Measurements from ENCODE around the gene ZNF362. TPM values are rescaled to one million over a fixed set of nuclear protein-coding genes. Genes with fewer than 3 reads are reported as not detected.

Gene ZNF362
- total and polyA plus RNA-seq, 2 of the 13 experiments (the other 11 are each of a cell fraction or from before 2014, with no cell fraction given): 8.3 to 14.2 TPM

DNA sequence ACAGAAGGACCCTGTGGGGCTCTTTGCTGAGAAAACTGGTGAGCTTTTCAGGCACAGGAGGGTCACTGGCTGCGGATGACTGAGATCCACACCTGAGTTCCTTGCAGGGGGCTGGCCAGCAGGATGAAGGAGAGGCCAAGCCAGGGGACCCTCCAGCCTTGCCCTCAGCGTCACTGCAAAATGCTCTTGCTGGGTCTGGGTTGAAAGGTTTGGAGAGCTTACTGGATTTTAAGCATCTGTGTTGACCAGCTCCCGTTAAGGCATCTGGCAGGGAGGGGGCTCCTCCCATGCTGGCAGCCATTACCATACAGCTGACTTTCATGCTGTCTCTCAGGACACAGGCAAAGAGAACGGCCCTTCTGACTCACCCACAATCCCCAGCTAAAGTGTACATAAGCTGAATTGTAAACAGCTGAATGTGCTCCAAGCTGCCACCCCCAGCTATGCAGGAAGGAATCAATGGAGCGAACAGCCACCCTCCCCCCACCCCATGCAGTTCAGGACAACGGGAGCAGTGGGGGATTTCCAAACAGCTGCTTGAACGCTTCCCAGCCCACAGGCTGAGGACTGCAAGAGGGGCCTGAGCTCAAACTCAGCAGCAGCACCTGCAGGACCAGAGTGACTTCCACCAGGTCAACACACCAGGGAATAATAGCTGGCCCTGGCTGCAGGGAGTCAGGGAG is 85.9 kb downstream of the ZNF362 start (continued):
- TF ChIP-seq ZFY (CRISPR knock-in tag; IDR thresholded peaks at IDR 0.05) (peak; percentile 55), ZBTB8A (CRISPR knock-in tag; IDR thresholded peaks at IDR 0.05; ENCODE audit: borderline replicate concordance, low read depth) (no peak), DNMT3B (CRISPR knock-in tag; conservative IDR thresholded peaks at IDR 0.05) (no peak), PCBP1 (IDR thresholded peaks at IDR 0.05; ENCODE audit: borderline replicate concordance, low read depth, low read length) (no peak), NCOA5 (CRISPR knock-in tag; IDR thresholded peaks at IDR 0.05) (no peak), NFATC3 (CRISPR knock-in tag; IDR thresholded peaks at IDR 0.05) (no peak), BCL6 (CRISPR knock-in tag; IDR thresholded peaks at IDR 0.05) (peak; percentile 80), SALL2 (CRISPR knock-in tag; IDR thresholded peaks at IDR 0.05) (0 out of 2 replicates have a peak, but pooled peaks have one; percentile 64), TARDBP (CRISPR knock-in tag; IDR thresholded peaks at IDR 0.05) (peak; percentile 95), CEBPG (CRISPR knock-in tag; IDR thresholded peaks at IDR 0.05) (peak; percentile 60), SKI (IDR thresholded peaks at IDR 0.05; ENCODE audit: partially characterized antibody) (peak; percentile 79), HMG20B (CRISPR knock-in tag; conservative IDR thresholded peaks at IDR 0.05) (peak; percentile 87)
- TF ChIP-seq, protein P1, sequence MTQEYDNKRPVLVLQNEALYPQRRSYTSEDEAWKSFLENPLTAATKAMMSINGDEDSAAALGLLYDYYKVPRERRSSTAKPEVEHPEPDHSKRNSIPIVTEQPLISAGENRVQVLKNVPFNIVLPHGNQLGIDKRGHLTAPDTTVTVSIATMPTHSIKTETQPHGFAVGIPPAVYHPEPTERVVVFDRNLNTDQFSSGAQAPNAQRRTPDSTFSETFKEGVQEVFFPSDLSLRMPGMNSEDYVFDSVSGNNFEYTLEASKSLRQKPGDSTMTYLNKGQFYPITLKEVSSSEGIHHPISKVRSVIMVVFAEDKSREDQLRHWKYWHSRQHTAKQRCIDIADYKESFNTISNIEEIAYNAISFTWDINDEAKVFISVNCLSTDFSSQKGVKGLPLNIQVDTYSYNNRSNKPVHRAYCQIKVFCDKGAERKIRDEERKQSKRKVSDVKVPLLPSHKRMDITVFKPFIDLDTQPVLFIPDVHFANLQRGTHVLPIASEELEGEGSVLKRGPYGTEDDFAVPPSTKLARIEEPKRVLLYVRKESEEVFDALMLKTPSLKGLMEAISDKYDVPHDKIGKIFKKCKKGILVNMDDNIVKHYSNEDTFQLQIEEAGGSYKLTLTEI (CRISPR knock-in tag; conservative IDR thresholded peaks at IDR 0.05): no peak
- TF ChIP-seq, protein P2, sequence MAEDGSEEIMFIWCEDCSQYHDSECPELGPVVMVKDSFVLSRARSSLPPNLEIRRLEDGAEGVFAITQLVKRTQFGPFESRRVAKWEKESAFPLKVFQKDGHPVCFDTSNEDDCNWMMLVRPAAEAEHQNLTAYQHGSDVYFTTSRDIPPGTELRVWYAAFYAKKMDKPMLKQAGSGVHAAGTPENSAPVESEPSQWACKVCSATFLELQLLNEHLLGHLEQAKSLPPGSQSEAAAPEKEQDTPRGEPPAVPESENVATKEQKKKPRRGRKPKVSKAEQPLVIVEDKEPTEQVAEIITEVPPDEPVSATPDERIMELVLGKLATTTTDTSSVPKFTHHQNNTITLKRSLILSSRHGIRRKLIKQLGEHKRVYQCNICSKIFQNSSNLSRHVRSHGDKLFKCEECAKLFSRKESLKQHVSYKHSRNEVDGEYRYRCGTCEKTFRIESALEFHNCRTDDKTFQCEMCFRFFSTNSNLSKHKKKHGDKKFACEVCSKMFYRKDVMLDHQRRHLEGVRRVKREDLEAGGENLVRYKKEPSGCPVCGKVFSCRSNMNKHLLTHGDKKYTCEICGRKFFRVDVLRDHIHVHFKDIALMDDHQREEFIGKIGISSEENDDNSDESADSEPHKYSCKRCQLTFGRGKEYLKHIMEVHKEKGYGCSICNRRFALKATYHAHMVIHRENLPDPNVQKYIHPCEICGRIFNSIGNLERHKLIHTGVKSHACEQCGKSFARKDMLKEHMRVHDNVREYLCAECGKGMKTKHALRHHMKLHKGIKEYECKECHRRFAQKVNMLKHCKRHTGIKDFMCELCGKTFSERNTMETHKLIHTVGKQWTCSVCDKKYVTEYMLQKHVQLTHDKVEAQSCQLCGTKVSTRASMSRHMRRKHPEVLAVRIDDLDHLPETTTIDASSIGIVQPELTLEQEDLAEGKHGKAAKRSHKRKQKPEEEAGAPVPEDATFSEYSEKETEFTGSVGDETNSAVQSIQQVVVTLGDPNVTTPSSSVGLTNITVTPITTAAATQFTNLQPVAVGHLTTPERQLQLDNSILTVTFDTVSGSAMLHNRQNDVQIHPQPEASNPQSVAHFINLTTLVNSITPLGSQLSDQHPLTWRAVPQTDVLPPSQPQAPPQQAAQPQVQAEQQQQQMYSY (CRISPR knock-in tag; IDR thresholded peaks at IDR 0.05): 0 out of 2 replicates have a peak, but pooled peaks have one; percentile 33
- TF ChIP-seq, protein P3, sequence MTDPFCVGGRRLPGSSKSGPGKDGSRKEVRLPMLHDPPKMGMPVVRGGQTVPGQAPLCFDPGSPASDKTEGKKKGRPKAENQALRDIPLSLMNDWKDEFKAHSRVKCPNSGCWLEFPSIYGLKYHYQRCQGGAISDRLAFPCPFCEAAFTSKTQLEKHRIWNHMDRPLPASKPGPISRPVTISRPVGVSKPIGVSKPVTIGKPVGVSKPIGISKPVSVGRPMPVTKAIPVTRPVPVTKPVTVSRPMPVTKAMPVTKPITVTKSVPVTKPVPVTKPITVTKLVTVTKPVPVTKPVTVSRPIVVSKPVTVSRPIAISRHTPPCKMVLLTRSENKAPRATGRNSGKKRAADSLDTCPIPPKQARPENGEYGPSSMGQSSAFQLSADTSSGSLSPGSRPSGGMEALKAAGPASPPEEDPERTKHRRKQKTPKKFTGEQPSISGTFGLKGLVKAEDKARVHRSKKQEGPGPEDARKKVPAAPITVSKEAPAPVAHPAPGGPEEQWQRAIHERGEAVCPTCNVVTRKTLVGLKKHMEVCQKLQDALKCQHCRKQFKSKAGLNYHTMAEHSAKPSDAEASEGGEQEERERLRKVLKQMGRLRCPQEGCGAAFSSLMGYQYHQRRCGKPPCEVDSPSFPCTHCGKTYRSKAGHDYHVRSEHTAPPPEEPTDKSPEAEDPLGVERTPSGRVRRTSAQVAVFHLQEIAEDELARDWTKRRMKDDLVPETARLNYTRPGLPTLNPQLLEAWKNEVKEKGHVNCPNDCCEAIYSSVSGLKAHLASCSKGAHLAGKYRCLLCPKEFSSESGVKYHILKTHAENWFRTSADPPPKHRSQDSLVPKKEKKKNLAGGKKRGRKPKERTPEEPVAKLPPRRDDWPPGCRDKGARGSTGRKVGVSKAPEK (CRISPR knock-in tag; IDR thresholded peaks at IDR 0.05; ENCODE audit: borderline replicate concordance): no peak
- TF ChIP-seq, protein P4, sequence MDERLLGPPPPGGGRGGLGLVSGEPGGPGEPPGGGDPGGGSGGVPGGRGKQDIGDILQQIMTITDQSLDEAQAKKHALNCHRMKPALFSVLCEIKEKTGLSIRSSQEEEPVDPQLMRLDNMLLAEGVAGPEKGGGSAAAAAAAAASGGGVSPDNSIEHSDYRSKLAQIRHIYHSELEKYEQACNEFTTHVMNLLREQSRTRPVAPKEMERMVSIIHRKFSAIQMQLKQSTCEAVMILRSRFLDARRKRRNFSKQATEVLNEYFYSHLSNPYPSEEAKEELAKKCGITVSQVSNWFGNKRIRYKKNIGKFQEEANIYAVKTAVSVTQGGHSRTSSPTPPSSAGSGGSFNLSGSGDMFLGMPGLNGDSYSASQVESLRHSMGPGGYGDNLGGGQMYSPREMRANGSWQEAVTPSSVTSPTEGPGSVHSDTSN (CRISPR knock-in tag; IDR thresholded peaks at IDR 0.05): no peak
- TF ChIP-seq, protein P5, sequence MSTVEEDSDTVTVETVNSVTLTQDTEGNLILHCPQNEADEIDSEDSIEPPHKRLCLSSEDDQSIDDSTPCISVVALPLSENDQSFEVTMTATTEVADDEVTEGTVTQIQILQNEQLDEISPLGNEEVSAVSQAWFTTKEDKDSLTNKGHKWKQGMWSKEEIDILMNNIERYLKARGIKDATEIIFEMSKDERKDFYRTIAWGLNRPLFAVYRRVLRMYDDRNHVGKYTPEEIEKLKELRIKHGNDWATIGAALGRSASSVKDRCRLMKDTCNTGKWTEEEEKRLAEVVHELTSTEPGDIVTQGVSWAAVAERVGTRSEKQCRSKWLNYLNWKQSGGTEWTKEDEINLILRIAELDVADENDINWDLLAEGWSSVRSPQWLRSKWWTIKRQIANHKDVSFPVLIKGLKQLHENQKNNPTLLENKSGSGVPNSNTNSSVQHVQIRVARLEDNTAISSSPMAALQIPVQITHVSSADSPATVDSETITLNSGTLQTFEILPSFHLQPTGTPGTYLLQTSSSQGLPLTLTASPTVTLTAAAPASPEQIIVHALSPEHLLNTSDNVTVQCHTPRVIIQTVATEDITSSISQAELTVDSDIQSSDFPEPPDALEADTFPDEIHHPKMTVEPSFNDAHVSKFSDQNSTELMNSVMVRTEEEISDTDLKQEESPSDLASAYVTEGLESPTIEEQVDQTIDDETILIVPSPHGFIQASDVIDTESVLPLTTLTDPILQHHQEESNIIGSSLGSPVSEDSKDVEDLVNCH (CRISPR knock-in tag; IDR thresholded peaks at IDR 0.05): no peak

All from HepG2 (cell line).